ENCODE data around the gene GRK5. TPM values are rescaled to one million over a fixed set of nuclear protein-coding genes. Genes with fewer than 3 reads are reported as not detected.

Gene GRK5
- total RNA-seq, 1 experiment from 2014 or later = 1.2 TPM

GRCh38 chr10:119406601-119407253, 199.4 kb downstream of the GRK5 start:
- Histone ChIP-seq H4K91ac (ENCODE audit: insufficient read length, low read depth, low read length) (no peak overlapping the region), H3K79me2 (ENCODE audit: insufficient read depth, low read length) (no peaks in the 10 kb centered on the region), H3K27ac (ENCODE audit: insufficient read length, low read depth, low read length) (no peak overlapping the region), H2AK5ac (ENCODE audit: insufficient read length, low read length) (no peak overlapping the region), H4K5ac (ENCODE audit: insufficient read length, low read depth, low read length) (no peak overlapping the region), H2BK12ac (ENCODE audit: insufficient read length, low read depth, low read length) (no peak overlapping the region), H3K4me1 (ENCODE audit: insufficient read depth, low read length) (no peaks in the 10 kb centered on the region), H2BK120ac (ENCODE audit: low read depth, low read length, poor library complexity, severe bottlenecking) (no peak overlapping the region), H2BK20ac (ENCODE audit: low read depth, low read length, poor library complexity, severe bottlenecking) (no peak overlapping the region), H3K4me2 (ENCODE audit: insufficient read depth, insufficient read length, low read length) (no peak overlapping the region), H3K23me2 (ENCODE audit: insufficient read length, low read depth, low read length, poor library complexity, severe bottlenecking) (no peaks in the 10 kb centered on the region), H4K20me1 (ENCODE audit: control insufficient read depth, insufficient read depth, insufficient read length) (no peaks in the 10 kb centered on the region), H3K23ac (ENCODE audit: insufficient read length, low read depth, low read length) (no peak overlapping the region), H2BK15ac (ENCODE audit: low read depth, low read length) (no peak overlapping the region), H3K27me3 (ENCODE audit: insufficient read depth, low read length) (no peaks in the 10 kb centered on the region), H3K18ac (ENCODE audit: insufficient read length, low read depth, low read length) (no peak overlapping the region), H3K9me3 (ENCODE audit: control insufficient read depth, low read depth, low read length) (no peaks in the 10 kb centered on the region), H3K14ac (ENCODE audit: insufficient read depth, low read length) (no peak overlapping the region), H3K56ac (ENCODE audit: insufficient read length, low read depth, low read length) (no peak overlapping the region), H3K9ac (ENCODE audit: extremely low read depth, insufficient read length, low read length) (no peak overlapping the region), H2AFZ (ENCODE audit: low read length) (no peak overlapping the region), H3K4ac (ENCODE audit: low read depth, low read length) (no peak overlapping the region), H3T11ph (ENCODE audit: low read length) (no peak overlapping the region), H2BK5ac (ENCODE audit: insufficient read length, low read length) (no peak overlapping the region), H4K8ac (replicated peaks; ENCODE audit: insufficient read length, low read depth, low read length) (no peak overlapping the region), H3K79me1 (ENCODE audit: insufficient read depth, low read depth, low read length, poor library complexity, severe bottlenecking) (no peaks in the 10 kb centered on the region)
- H3K9me3 Mint-ChIP-seq = no peaks in the 10 kb centered on the region
- no peak for DNase-seq
- no peaks in the 10 kb centered on the region for H3K36me3 Mint-ChIP-seq (ENCODE audit: insufficient read depth in 1 of 3, low read depth in 3 of 3)
- no CpG with 5 or more reads among the region's 7 CpGs for WGBS (ENCODE audit: extremely low coverage, insufficient read length, low lambda C conversion rate)
- H3K4me1 Mint-ChIP-seq = peaks cover 9 to 13% of the 10 kb centered on the region in 2 experiments
- no peaks in the 10 kb centered on the region for H3K27me3 Mint-ChIP-seq (ENCODE audit: low read depth)
- TF ChIP-seq CTCF (conservative IDR thresholded peaks at IDR 0.05) = no peak
- no peak overlapping the region; a peak in 1 of 5 replicates for H3K4me3 Mint-ChIP-seq
- peak overlapping the region in 1 of 3 experiments; percentile 33; a peak in 1 of 7 replicates for H3K27ac Mint-ChIP-seq

Data from H9 (cell line).